Type B pancreatic cell (in vitro differentiated cells): ENCODE measurements around the gene ACP5. TPM values are rescaled to one million over a fixed set of nuclear protein-coding genes. Genes with fewer than 3 reads are reported as not detected.
A peak's percentile ranks its signal among the peaks of the same experiment; 100 is the strongest.

ENCODE experiments used
- DNase-seq: peaks from one replicate; pipeline ENCODE4 v3.0.0; 2021; ENCODE audit warnings: mixed read lengths; ENCODE audit not compliant: unreplicated experiment; ENCODE audit errors: extremely low spot score
- H3K27ac Mint-ChIP-seq: 2 replicates; pipeline ENCODE4 v1.8.0; 2021; ENCODE audit warnings: mild to moderate bottlenecking, mixed read lengths
- H3K27me3 Mint-ChIP-seq: 2 replicates; pipeline ENCODE4 v1.8.0; 2021; ENCODE audit warnings: mixed read lengths
- H3K36me3 Mint-ChIP-seq: 2 replicates; pipeline ENCODE4 v1.8.0; 2021; ENCODE audit warnings: mixed read lengths
- H3K4me1 Mint-ChIP-seq: one replicate; pipeline ENCODE4 v1.8.0; 2021; ENCODE audit warnings: mixed read lengths; ENCODE audit not compliant: unreplicated experiment
- H3K4me3 Mint-ChIP-seq: 2 replicates; pipeline ENCODE4 v1.8.0; 2021; ENCODE audit warnings: mild to moderate bottlenecking, mixed read lengths
- H3K9me3 Mint-ChIP-seq: 2 replicates; pipeline ENCODE4 v1.8.0; 2021; ENCODE audit warnings: mixed read lengths
- CTCF ChIP-seq: fragments of 200-600 bp; sonication (generic); conservative IDR thresholded peaks from 2 replicates; pipeline ENCODE4 v1.5.0; 2021; ENCODE audit warnings: antibody characterized with exemption, mild to moderate bottlenecking
- total RNA-seq: library from RNA; stranded (reverse); gene quantifications from 2 replicates; pipeline ENCODE4 v1.2.1, GENCODE V29; 2021; ENCODE audit warnings: low replicate concordance

The ACP5 gene
- total RNA-seq, 1 donor from 2014 or later = 6.0 TPM

GRCh38 chr19:11547929-11548700 is 29.3 kb downstream of the ACP5 start:
- Mint-ChIP-seq H3K9me3 (no peaks in the 10 kb centered on the region), H3K27me3 (peaks cover 3% of the 10 kb centered on the region), H3K27ac (no peak overlapping the region), H3K36me3 (no peaks in the 10 kb centered on the region), H3K4me3 (no peak overlapping the region), H3K4me1 (no peaks in the 10 kb centered on the region)
- DNase-seq = no peak
- no peak for TF ChIP-seq CTCF

- Mint-ChIP-seq H3K4me1 (peaks cover 5% of the 10 kb centered on the region), H3K4me3 (no peak overlapping the region), H3K27me3 (peaks cover 18% of the 10 kb centered on the region), H3K27ac (no peak overlapping the region), H3K9me3 (no peaks in the 10 kb centered on the region), H3K36me3 (no peaks in the 10 kb centered on the region)
- no peak for DNase-seq
- no peak for TF ChIP-seq CTCF
Measured at GRCh38 chr19:11541238-11541637, 36.2 kb downstream of the ACP5 start.

- no peak overlapping the region for H3K4me3 Mint-ChIP-seq
- no peak for TF ChIP-seq CTCF
Measured at GRCh38 chr19:11540645-11541044, 36.8 kb downstream of the ACP5 start.

GRCh38 chr19:11539495-11540365 is 37.7 kb downstream of the ACP5 start:
- no peak for DNase-seq
- no peak overlapping the region for H3K27ac Mint-ChIP-seq
- H3K9me3 Mint-ChIP-seq = no peaks in the 10 kb centered on the region
- H3K4me3 Mint-ChIP-seq = peak overlapping the region; percentile 77
- no peak for TF ChIP-seq CTCF
- peaks cover 10% of the 10 kb centered on the region for H3K4me1 Mint-ChIP-seq
- H3K36me3 Mint-ChIP-seq = no peaks in the 10 kb centered on the region
- peaks cover 15% of the 10 kb centered on the region for H3K27me3 Mint-ChIP-seq

More at GRCh38 chr19:11540645-11541044, 36.8 kb downstream of the ACP5 start:
- DNase-seq = no peak
- Mint-ChIP-seq H3K9me3 (no peaks in the 10 kb centered on the region), H3K36me3 (no peaks in the 10 kb centered on the region), H3K27me3 (peaks cover 18% of the 10 kb centered on the region), H3K27ac (no peak overlapping the region), H3K4me1 (peaks cover 7% of the 10 kb centered on the region)

- no peaks in the 10 kb centered on the region for H3K36me3 Mint-ChIP-seq
Measured at GRCh38 chr19:11538232-11539036, 39.0 kb downstream of the ACP5 start, which contains the start of gene CNN1. TSS of gene CNN1 (plus strand) at chr19:11538851. CDS start at chr19:11538928, 77 bp downstream.

More at GRCh38 chr19:11538232-11539036, 39.0 kb downstream of the ACP5 start, which contains the start of gene CNN1:
- Mint-ChIP-seq H3K27me3 (peaks cover 15% of the 10 kb centered on the region), H3K4me1 (peaks cover 10% of the 10 kb centered on the region), H3K9me3 (no peaks in the 10 kb centered on the region), H3K27ac (no peak within 1 kb of the TSS), H3K4me3 (peak within 1 kb of the TSS; percentile 77)
- DNase-seq = no peak
- no peak for TF ChIP-seq CTCF
